Measurements from ENCODE around the gene NPPA. TPM values are rescaled to one million over a fixed set of nuclear protein-coding genes. Genes with fewer than 3 reads are reported as not detected.

The NPPA gene
- total RNA-seq, 1 donor from 2014 or later = not detected

DNA sequence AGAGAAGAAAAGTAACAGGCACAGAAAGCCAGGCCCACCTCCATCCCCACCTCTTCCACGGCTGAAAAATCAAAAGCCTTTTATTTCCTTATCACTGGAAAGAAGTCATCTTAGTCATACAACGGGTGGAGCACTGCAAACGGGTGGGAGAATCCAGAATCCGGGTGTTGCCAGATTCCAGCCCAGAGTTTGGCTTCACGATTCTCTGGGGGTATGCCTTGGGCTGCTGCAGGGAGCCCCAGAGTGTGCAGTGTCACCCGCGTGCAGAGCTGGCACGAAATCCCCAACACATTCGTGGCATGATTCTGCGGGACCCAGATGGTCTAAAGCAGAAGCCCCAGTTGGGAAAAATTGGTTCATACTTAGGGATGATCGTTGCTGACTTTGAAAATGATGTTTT is 2.6 kb upstream of the NPPA start:
- TF ChIP-seq, protein P1, sequence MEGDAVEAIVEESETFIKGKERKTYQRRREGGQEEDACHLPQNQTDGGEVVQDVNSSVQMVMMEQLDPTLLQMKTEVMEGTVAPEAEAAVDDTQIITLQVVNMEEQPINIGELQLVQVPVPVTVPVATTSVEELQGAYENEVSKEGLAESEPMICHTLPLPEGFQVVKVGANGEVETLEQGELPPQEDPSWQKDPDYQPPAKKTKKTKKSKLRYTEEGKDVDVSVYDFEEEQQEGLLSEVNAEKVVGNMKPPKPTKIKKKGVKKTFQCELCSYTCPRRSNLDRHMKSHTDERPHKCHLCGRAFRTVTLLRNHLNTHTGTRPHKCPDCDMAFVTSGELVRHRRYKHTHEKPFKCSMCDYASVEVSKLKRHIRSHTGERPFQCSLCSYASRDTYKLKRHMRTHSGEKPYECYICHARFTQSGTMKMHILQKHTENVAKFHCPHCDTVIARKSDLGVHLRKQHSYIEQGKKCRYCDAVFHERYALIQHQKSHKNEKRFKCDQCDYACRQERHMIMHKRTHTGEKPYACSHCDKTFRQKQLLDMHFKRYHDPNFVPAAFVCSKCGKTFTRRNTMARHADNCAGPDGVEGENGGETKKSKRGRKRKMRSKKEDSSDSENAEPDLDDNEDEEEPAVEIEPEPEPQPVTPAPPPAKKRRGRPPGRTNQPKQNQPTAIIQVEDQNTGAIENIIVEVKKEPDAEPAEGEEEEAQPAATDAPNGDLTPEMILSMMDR (IDR thresholded peaks at IDR 0.05; ENCODE audit: unreplicated experiment) = no peak
- no peak for DNase-seq (ENCODE audit: low spot score in 2 of 2, unreplicated experiment in 2 of 2)
- Mint-ChIP-seq H3K4me3 (no peak overlapping the region), H3K27ac (no peak overlapping the region), H3K27me3 (ENCODE audit: low read depth) (peaks cover 12% of the 10 kb centered on the region), H3K36me3 (peaks cover 12% of the 10 kb centered on the region), H3K4me1 (no peaks in the 10 kb centered on the region), H3K9me3 (no peaks in the 10 kb centered on the region)

DNA sequence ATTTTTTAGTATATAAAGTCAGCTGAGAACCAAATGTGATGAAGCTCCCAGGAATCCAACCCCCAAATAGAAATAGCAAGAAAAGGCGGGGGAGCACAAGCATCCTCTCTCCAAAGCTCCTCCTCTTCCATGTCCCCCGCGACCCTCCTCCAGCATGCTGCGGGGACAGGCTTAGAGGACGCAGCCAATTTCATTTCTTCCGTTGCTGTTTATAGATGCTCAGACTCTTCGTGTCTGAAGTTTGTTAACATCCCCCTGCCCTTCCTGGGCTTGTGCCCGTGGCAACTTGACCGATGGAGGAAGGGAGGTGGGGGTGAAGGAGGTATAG is 754 bp upstream of the NPPA start:
- H3K27ac Mint-ChIP-seq = no peak overlapping the region
- peaks cover 7% of the 10 kb centered on the region for H3K27me3 Mint-ChIP-seq (ENCODE audit: low read depth)
- TF ChIP-seq, protein P1 (IDR thresholded peaks at IDR 0.05; ENCODE audit: unreplicated experiment) = no peak
- H3K36me3 Mint-ChIP-seq = peaks cover 20% of the 10 kb centered on the region
- H3K9me3 Mint-ChIP-seq = no peaks in the 10 kb centered on the region
- no peak overlapping the region for H3K4me3 Mint-ChIP-seq
- no peaks in the 10 kb centered on the region for H3K4me1 Mint-ChIP-seq
- DNase-seq (ENCODE audit: low spot score in 2 of 2, unreplicated experiment in 2 of 2) = no peak

DNA sequence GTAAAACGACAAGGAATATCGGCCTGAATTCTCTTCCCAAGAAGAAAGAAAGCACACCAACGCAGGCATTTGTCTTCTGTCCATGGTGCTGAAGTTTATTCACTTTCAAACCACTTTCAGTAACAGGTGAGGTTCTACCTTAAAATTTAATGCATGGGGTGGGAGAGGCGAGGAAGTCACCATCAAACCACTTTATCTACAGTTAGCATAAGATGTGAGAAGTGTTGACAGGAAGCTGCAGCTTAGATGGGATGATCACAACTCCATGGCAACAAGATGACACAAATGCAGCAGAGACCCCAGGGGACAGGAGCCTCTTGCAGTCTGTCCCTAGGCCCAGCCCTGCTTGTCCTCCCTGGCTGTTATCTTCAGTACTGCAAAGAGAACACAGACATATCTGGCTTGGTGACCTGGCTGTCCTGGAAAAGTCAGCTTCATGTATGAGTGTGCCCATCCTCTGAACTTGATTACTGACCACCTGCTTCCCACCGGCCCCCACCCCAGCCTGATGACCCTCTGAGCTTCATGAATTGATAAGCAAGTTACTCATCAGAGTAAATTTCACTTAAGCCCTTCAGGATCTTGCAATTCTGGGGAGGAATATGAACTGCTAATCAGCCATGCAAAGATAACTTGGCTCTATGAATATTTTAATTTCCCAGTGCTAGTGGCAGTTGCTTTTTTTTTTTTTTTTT is 1.8 kb downstream of the NPPA start:
- H3K27ac Mint-ChIP-seq = no peak overlapping the region
- peaks cover 15% of the 10 kb centered on the region for H3K4me1 Mint-ChIP-seq
- peaks cover 29% of the 10 kb centered on the region for H3K36me3 Mint-ChIP-seq
- TF ChIP-seq, protein P1 (IDR thresholded peaks at IDR 0.05; ENCODE audit: unreplicated experiment) = no peak
- H3K9me3 Mint-ChIP-seq = no peaks in the 10 kb centered on the region
- H3K4me3 Mint-ChIP-seq = no peak overlapping the region
- no peak for DNase-seq (ENCODE audit: low spot score in 2 of 2, unreplicated experiment in 2 of 2)
- H3K27me3 Mint-ChIP-seq (ENCODE audit: low read depth) = no peaks in the 10 kb centered on the region

DNA sequence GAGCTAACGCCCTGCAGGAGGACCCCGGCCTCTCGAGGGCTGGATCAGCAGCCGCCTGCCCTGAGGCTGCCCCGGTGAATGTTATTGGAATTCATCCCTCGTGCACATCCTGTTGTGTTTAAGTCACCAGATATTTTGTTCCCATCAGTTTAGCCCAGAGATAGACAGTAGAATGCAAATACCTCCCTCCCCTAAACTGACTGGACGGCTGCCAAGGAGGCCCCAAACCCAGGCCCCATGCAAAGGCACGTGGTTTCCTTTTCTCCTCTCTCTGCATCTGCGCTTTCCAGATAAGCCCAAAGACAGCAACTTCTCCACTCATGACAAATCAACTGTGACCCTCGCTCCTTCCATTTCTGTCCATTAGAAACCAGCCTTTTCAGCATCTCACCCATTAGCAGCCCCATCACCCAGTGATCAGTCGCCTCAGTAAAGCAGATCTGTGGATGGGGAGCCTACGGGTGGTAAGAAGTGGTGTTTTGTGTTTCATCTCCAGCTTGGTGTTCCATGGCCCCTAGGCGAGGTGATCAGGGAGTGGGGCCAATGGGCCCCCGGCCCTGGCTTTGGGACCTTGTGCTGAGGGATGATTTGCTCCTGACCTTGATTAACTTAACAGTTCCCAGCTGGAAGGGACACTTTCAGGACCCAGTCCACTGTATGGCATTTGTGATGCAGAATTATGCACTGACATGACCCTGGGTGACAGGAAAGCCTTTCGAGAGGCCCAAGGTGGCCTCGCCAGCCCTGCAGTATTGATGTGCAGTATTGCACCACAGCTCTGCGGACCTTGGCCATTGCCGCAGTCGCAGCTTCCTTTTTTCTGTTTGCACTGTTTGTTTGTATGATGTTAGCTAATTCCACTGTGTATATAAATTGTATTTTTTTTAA is 5.2 kb downstream of the NPPA start:
- H3K9me3 Mint-ChIP-seq = no peaks in the 10 kb centered on the region
- H3K27me3 Mint-ChIP-seq (ENCODE audit: low read depth) = no peaks in the 10 kb centered on the region
- H3K4me3 Mint-ChIP-seq = no peak overlapping the region
- H3K4me1 Mint-ChIP-seq = peaks cover 17% of the 10 kb centered on the region
- peak overlapping the region; percentile 2 for H3K27ac Mint-ChIP-seq
- H3K36me3 Mint-ChIP-seq = peaks cover 31% of the 10 kb centered on the region
- peak in 1 of 2 experiments; percentile 63 for DNase-seq (ENCODE audit: low spot score in 2 of 2, unreplicated experiment in 2 of 2)
- TF ChIP-seq, protein P1 (IDR thresholded peaks at IDR 0.05; ENCODE audit: unreplicated experiment) = no peak

DNA sequence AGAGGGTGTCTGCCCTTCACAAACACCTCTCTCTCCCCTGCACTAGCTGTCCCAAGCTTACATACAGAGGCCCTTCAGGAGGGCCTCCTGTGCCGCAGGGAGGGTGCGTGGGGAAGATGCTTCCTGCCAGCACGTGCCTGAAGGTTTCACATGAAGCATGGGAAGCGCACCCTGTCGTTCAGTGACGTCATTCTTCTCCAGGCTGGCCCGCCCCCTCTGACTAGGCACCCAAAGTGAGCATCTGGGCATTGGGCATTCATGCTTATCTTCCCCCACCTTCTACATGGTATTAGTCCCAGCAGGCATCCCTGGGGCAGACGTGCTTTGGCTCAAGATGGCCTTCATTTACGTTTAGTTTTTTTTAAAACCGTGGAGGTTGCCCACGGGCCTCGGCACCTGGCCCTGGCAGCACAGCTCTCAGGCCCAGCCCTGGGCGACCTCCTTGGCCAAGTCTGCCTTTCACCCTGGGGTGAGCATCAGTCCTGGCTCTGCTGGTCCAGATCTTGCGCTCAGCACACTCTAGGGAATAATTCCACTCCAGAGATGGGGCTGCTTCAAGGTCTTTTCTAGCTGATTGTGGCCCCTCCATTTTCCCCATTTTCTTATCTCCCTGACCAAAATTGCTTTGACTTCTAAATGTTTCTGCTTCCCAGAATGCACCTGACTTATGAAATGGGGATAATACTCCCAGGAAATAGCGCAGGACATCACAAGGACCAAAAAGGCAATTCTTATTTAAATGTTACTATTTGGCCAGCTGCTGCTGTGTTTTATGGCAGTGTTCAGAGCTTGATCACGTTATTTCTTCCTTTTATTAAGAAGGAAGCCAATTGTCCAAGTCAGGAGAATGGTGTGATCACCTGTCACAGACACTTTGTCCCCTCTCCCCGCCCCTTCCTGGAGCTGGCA is 6.1 kb downstream of the NPPA start:
- Mint-ChIP-seq H3K36me3 (peaks cover 28% of the 10 kb centered on the region), H3K27ac (peak overlapping the region; percentile 64), H3K9me3 (no peaks in the 10 kb centered on the region), H3K27me3 (ENCODE audit: low read depth) (no peaks in the 10 kb centered on the region), H3K4me3 (no peak overlapping the region), H3K4me1 (peaks cover 17% of the 10 kb centered on the region)
- DNase-seq (ENCODE audit: low spot score in 2 of 2, unreplicated experiment in 2 of 2) = no peak
- TF ChIP-seq, protein P1 (IDR thresholded peaks at IDR 0.05; ENCODE audit: unreplicated experiment) = no peak
